Ovary (tissue), 3 donors: ENCODE results near the gene TIMP4.

Experiments
- POLR2A ChIP-seq: fragments of 450-650 bp; IDR thresholded peaks from one replicate; pipeline ENCODE4 v1.6.1; 2017; ENCODE audit warnings: antibody characterized with exemption, mild to moderate bottlenecking, moderate library complexity
- TF ChIP-seq, protein P1 (sequence below), 3 donors: fragments of 450-650 bp in 2 of 3; fragments of 200-600 bp in 1 of 3; IDR thresholded peaks; one replicate each; pipeline versions ENCODE4 v1.5.1 to v1.8.0; 2016 to 2022; ENCODE audit warnings: antibody characterized with exemption in 3 of 3, mild to moderate bottlenecking in 1 of 3
- donor health status: DM: no; HTN: no; CAD: no.

GRCh38 chr3:12190832-12191231 is 32.1 kb upstream of the TIMP4 start:
- TF ChIP-seq, protein P1, sequence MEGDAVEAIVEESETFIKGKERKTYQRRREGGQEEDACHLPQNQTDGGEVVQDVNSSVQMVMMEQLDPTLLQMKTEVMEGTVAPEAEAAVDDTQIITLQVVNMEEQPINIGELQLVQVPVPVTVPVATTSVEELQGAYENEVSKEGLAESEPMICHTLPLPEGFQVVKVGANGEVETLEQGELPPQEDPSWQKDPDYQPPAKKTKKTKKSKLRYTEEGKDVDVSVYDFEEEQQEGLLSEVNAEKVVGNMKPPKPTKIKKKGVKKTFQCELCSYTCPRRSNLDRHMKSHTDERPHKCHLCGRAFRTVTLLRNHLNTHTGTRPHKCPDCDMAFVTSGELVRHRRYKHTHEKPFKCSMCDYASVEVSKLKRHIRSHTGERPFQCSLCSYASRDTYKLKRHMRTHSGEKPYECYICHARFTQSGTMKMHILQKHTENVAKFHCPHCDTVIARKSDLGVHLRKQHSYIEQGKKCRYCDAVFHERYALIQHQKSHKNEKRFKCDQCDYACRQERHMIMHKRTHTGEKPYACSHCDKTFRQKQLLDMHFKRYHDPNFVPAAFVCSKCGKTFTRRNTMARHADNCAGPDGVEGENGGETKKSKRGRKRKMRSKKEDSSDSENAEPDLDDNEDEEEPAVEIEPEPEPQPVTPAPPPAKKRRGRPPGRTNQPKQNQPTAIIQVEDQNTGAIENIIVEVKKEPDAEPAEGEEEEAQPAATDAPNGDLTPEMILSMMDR (IDR thresholded peaks at IDR 0.05) = no peak
- no peak for TF ChIP-seq POLR2A
